SK-N-SH (cell line): ENCODE measurements around the gene ZBTB34. TPM values are rescaled to one million over a fixed set of nuclear protein-coding genes. Genes with fewer than 3 reads are reported as not detected.

Experiments used
- CTCF ChIA-PET: fragments of 300-600, 350-600 bp; formaldehyde crosslinking; extraction: SDS; loops from one replicate; lab custom pipeline; 2021; lab: Yijun Ruan, JAX
- POLR2A ChIA-PET: fragments of 350-600 bp; sonication (Branson Sonifier 250); formaldehyde crosslinking; extraction: SDS; loops from one replicate; lab custom pipeline; 2020; ENCODE audit warnings: antibody characterized with exemption, inconsistent platforms; lab: Yijun Ruan, JAX
- DNase-seq: peaks from one replicate; pipeline ENCODE4 v3.0.0; 2012
- H2AFZ ChIP-seq: fragments of 200-600 bp; sonication (generic); 2 replicates; pipeline ENCODE4 v1.8.1; 2016; ENCODE audit warnings: antibody characterized with exemption, mild to moderate bottlenecking, low read depth
- H3F3A ChIP-seq: fragments of 200-600 bp; sonication (generic); replicated peaks from 2 replicates; pipeline ENCODE3; 2016; ENCODE audit warnings: antibody characterized with exemption, mild to moderate bottlenecking; ENCODE audit not compliant: insufficient read depth
- H3K27ac ChIP-seq, 2 experiments: fragments of 200-500 bp in 1 of 2; fragments of 200-600 bp in 1 of 2; sonication (Bioruptor generic) in 1 of 2; sonication (generic), shearing (Covaris generic) in 1 of 2; 2 replicates each; pipeline versions ENCODE4 v1.5.1 to v1.6.1; 2014 to 2016; ENCODE audit warnings: low read depth in 2 of 2, inconsistent platforms in 1 of 2, low read length in 1 of 2, mild to moderate bottlenecking in 1 of 2, mixed read lengths in 1 of 2
- H3K27me3 ChIP-seq: fragments of 200-600 bp; sonication (generic), shearing (Covaris generic); 2 replicates; pipeline ENCODE4 v1.6.1; 2016; ENCODE audit warnings: mixed run types; ENCODE audit not compliant: insufficient read depth
- H3K36me3 ChIP-seq, 2 experiments: fragments of 200-500 bp in 1 of 2; fragments of 200-600 bp in 1 of 2; sonication (Bioruptor generic) in 1 of 2; sonication (generic) in 1 of 2; replicated peaks in 1 of 2; 2 replicates each; pipeline versions ENCODE3 to v1.5.1; 2014 to 2016; ENCODE audit warnings: low read length in 1 of 2, mild to moderate bottlenecking in 1 of 2; ENCODE audit not compliant: insufficient read depth in 2 of 2, control insufficient read depth in 1 of 2
- H3K4me1 ChIP-seq, 2 experiments: fragments of 200-500 bp in 1 of 2; fragments of 200-600 bp in 1 of 2; sonication (Bioruptor generic) in 1 of 2; sonication (generic), shearing (Covaris generic) in 1 of 2; 2 replicates each; pipeline versions ENCODE4 v1.5.1 to v1.6.1; 2014 to 2016; ENCODE audit warnings: low read depth in 1 of 2, low read length in 1 of 2, mixed run types in 1 of 2; ENCODE audit not compliant: insufficient read depth in 2 of 2, control insufficient read depth in 1 of 2
- H3K4me2 ChIP-seq: fragments of 200-600 bp; sonication (generic), shearing (Covaris generic); 2 replicates; pipeline ENCODE4 v1.6.1; 2017; ENCODE audit warnings: mixed run types
- H3K4me3 ChIP-seq, 2 experiments: fragments of 200-500 bp in 1 of 2; fragments of 200-600 bp in 1 of 2; sonication (Bioruptor generic) in 1 of 2; sonication (generic), shearing (Covaris generic) in 1 of 2; 2 replicates each; pipeline versions ENCODE4 v1.5.1 to v1.8.1; 2014 to 2016; ENCODE audit warnings: low read depth in 2 of 2, inconsistent platforms in 1 of 2, low read length in 1 of 2, mild to moderate bottlenecking in 1 of 2, mixed read lengths in 1 of 2, moderate library complexity in 1 of 2
- H3K79me2 ChIP-seq: fragments of 200-600 bp; sonication (generic); 2 replicates; pipeline ENCODE4 v1.8.1; 2017; ENCODE audit warnings: mild to moderate bottlenecking; ENCODE audit not compliant: insufficient read depth
- H3K9ac ChIP-seq: fragments of 200-600 bp; sonication (generic); 2 replicates; pipeline ENCODE4 v1.6.1; 2017; ENCODE audit warnings: mixed run types
- H3K9me2 ChIP-seq: fragments of 200-600 bp; sonication (generic); 2 replicates; pipeline ENCODE4 v1.6.1; 2017; ENCODE audit warnings: mixed run types
- H3K9me3 ChIP-seq: fragments of 200-600 bp; sonication (generic); 2 replicates; pipeline ENCODE4 v1.6.1; 2017; ENCODE audit warnings: mixed run types, mild to moderate bottlenecking, moderate library complexity
- H4K20me1 ChIP-seq: fragments of 200-600 bp; sonication (generic); 2 replicates; pipeline ENCODE4 v1.6.1; 2017; ENCODE audit warnings: mild to moderate bottlenecking, mixed run types; ENCODE audit not compliant: insufficient read depth
- CTCF ChIP-seq: fragments of 200-600 bp; sonication (generic); IDR thresholded peaks from 2 replicates; pipeline ENCODE4 v1.6.1; 2017; ENCODE audit warnings: antibody characterized with exemption, mild to moderate bottlenecking, moderate library complexity
- ELF1 ChIP-seq: IDR thresholded peaks from 2 replicates; pipeline ENCODE4 v1.4.0; 2012
- EZH2phosphoT487 ChIP-seq: fragments of 200-600 bp; sonication (generic); IDR thresholded peaks from 2 replicates; pipeline ENCODE4 v1.6.1; 2017; ENCODE audit warnings: low read depth, mixed run types, mild to moderate bottlenecking, antibody characterized with exemption, moderate library complexity, borderline replicate concordance
- FOXM1 ChIP-seq: IDR thresholded peaks from 2 replicates; pipeline ENCODE4 v1.4.0; 2012; ENCODE audit warnings: low read depth, mild to moderate bottlenecking
- MEF2A ChIP-seq: IDR thresholded peaks from 2 replicates; pipeline ENCODE4 v1.4.0; 2012; ENCODE audit warnings: low read depth, borderline replicate concordance
- MXI1 ChIP-seq: IDR thresholded peaks from 2 replicates; pipeline ENCODE4 v1.6.1; 2012; ENCODE audit warnings: mild to moderate bottlenecking, low read depth, low read length, improper control_type of control experiment
- NFIC ChIP-seq: IDR thresholded peaks from 2 replicates; pipeline ENCODE4 v1.4.0; 2012; ENCODE audit warnings: borderline replicate concordance
- NRF1 ChIP-seq: IDR thresholded peaks from 2 replicates; pipeline ENCODE4 v1.6.1; 2012; ENCODE audit warnings: low read depth, mild to moderate bottlenecking, low read length
- PBX3 ChIP-seq: IDR thresholded peaks from 2 replicates; pipeline ENCODE4; 2012
- POLR2AphosphoS5 ChIP-seq: IDR thresholded peaks from 2 replicates; pipeline ENCODE4 v1.6.1; 2012; ENCODE audit warnings: low read depth, low read length
- RCOR1 ChIP-seq: fragments of 150-350 bp; IDR thresholded peaks from 2 replicates; pipeline ENCODE4 v1.6.1; 2017; ENCODE audit warnings: antibody characterized with exemption, low read length
- REST ChIP-seq: IDR thresholded peaks from 2 replicates; pipeline ENCODE4 v1.6.1; 2012; ENCODE audit warnings: mild to moderate bottlenecking, low read depth, low read length, moderate library complexity
- RFX5 ChIP-seq: IDR thresholded peaks from 2 replicates; pipeline ENCODE4 v1.6.1; 2012; ENCODE audit warnings: mild to moderate bottlenecking, improper control_type of control experiment, low read length
- RXRA ChIP-seq: IDR thresholded peaks from 2 replicates; pipeline ENCODE4 v1.4.0; 2012; ENCODE audit warnings: low read depth, mild to moderate bottlenecking, borderline replicate concordance
- TAF1 ChIP-seq: IDR thresholded peaks from 2 replicates; pipeline ENCODE4 v1.6.1; 2012; ENCODE audit warnings: low read depth, mild to moderate bottlenecking, low read length, moderate library complexity, borderline replicate concordance
- TCF12 ChIP-seq: IDR thresholded peaks from 2 replicates; pipeline ENCODE4 v1.4.0; 2012
- USF1 ChIP-seq: IDR thresholded peaks from 2 replicates; pipeline ENCODE4 v1.4.0; 2012; ENCODE audit warnings: low read depth, borderline replicate concordance
- YY1 ChIP-seq: IDR thresholded peaks from 2 replicates; pipeline ENCODE4 v1.4.0; 2012; ENCODE audit warnings: low read depth, mild to moderate bottlenecking
- ZBTB33 ChIP-seq: IDR thresholded peaks from 2 replicates; pipeline ENCODE4 v1.4.0; 2012; ENCODE audit warnings: low read depth, borderline replicate concordance
- WGBS: methylation state at CpG from one replicate; pipeline ENCODE4 v1.1.6; 2017; ENCODE audit warnings: low lambda C conversion rate; 5-methylcytosine and 5-hydroxymethylcytosine counted together
- polyA plus RNA-seq, 3 experiments: library from polyadenylated mRNA; depleted of rRNA; stranded (reverse); fragments of >200 nt; gene quantifications; 2 replicates each; pipeline ENCODE4 v1.2.3, GENCODE V29; 2012

Gene ZBTB34
- polyA plus RNA-seq, 1 of the 3 experiments (the other 2 are of a cell fraction), result 2.9 TPM

GRCh38 chr9:126904586-126904985, 44.1 kb downstream of the ZBTB34 start:
- H4K20me1 ChIP-seq, result no peaks in the 10 kb centered on the region
- no peaks in the 10 kb centered on the region for H3K79me2 ChIP-seq
- POLR2A ChIA-PET, result interaction anchor here (0.7 kb wide), 1 partner anchor 15 kb away, joined by 3 read pairs; no protein-coding TSS in a partner anchor
- no peak for DNase-seq
- WGBS, result 47% methylated on average over 3 of the region's 3 CpGs
- H3K27ac ChIP-seq, result no peak overlapping the region
- no peaks in the 10 kb centered on the region for H3F3A ChIP-seq
- TF ChIP-seq MEF2A, result no peak
- TF ChIP-seq NRF1, result no peak
- no peak for TF ChIP-seq MXI1
- no peak for TF ChIP-seq RCOR1
- no peak for TF ChIP-seq POLR2AphosphoS5
- no peak for TF ChIP-seq FOXM1
- no peak for TF ChIP-seq TAF1
- TF ChIP-seq PBX3, result no peak
- no peak for TF ChIP-seq ELF1
- no peak for TF ChIP-seq NFIC
- TF ChIP-seq EZH2phosphoT487, result no peak
- H3K9ac ChIP-seq, result no peak overlapping the region
- no peaks in the 10 kb centered on the region for H3K4me1 ChIP-seq
- CTCF ChIA-PET, result no interaction called here
- no peak overlapping the region for H3K4me3 ChIP-seq
- no peak overlapping the region for H3K4me2 ChIP-seq
- H3K9me3 ChIP-seq, result no peaks in the 10 kb centered on the region
- H2AFZ ChIP-seq, result no peak overlapping the region
- no peaks in the 10 kb centered on the region for H3K36me3 ChIP-seq
- peaks cover 22% of the 10 kb centered on the region; the same call in 1 of the 2 replicates for H3K27me3 ChIP-seq
- H3K9me2 ChIP-seq, result no peaks in the 10 kb centered on the region

GRCh38 chr9:126906091-126906490, 45.7 kb downstream of the ZBTB34 start:
- H3K4me2 ChIP-seq, result no peak overlapping the region
- ChIA-PET POLR2A (no interaction called here), CTCF (interaction anchor here (1.5 kb wide), 1 partner anchor 11 kb away, joined by 5 read pairs; no protein-coding TSS in a partner anchor)
- no peaks in the 10 kb centered on the region for H3K9me2 ChIP-seq
- H3K27me3 ChIP-seq, result peaks cover 22% of the 10 kb centered on the region; the same call in 1 of the 2 replicates
- no peaks in the 10 kb centered on the region for H3K36me3 ChIP-seq
- no peaks in the 10 kb centered on the region for H3K9me3 ChIP-seq
- WGBS, result 77% methylated on average over 6 of the region's 6 CpGs
- no peaks in the 10 kb centered on the region for H4K20me1 ChIP-seq
- H3F3A ChIP-seq, result no peaks in the 10 kb centered on the region
- no peak overlapping the region for H3K4me3 ChIP-seq
- no peaks in the 10 kb centered on the region for H3K4me1 ChIP-seq
- DNase-seq, result no peak
- no peak overlapping the region for H3K27ac ChIP-seq
- no peak overlapping the region for H3K9ac ChIP-seq
- no peak overlapping the region for H2AFZ ChIP-seq
- no peaks in the 10 kb centered on the region for H3K79me2 ChIP-seq
- TF ChIP-seq ZBTB33, result no peak
- TF ChIP-seq NRF1, result no peak
- no peak for TF ChIP-seq REST
- TF ChIP-seq RXRA, result no peak
- no peak for TF ChIP-seq RFX5
- TF ChIP-seq YY1, result no peak
- no peak for TF ChIP-seq CTCF
- no peak for TF ChIP-seq USF1
- no peak for TF ChIP-seq MEF2A
- TF ChIP-seq TCF12, result no peak
- TF ChIP-seq FOXM1, result no peak
